Activated CD8-positive, alpha-beta memory T cell treated with anti-CD3 and anti-CD28 coated beads for 48 hours (primary cell): ENCODE results near the gene RYR2.
A peak's percentile ranks its signal among the peaks of the same experiment; 100 is the strongest.
"Not testable (repeated sequence)": the region's sequence is repeated elsewhere in the genome, so short reads cannot be mapped to it uniquely, and the experiment has no call there.

ENCODE experiments used
- DNase-seq, 3 experiments: peaks; one replicate each; pipeline ENCODE4 v3.0.0-alpha.2; 2020; ENCODE audit warnings: low read depth in 2 of 3, low spot score in 2 of 3

The RYR2 gene

GRCh38 chr1:237769916-237770315 is 727.9 kb downstream of the RYR2 start:
- no peak for DNase-seq

GRCh38 chr1:237772009-237772408 is 730.0 kb downstream of the RYR2 start:
- no peak for DNase-seq

DNA sequence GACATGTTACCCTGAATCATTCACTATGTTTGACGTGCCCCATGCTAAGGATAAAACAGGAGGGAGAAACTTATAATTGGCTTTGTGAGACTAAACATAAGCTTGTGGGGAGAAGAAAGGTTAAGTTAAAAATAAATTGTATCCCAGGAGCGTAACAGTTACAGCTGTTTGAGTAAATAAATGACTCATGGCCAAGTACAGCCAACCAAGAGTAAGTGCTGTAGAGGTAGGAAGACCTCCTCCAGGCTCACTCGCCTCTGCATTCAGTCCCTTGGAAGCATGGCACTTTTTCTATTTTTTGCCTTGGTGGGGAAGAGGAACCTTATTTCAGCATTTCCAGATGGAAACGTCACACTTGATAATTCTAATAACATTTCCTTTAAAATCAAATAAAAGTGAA is 732.3 kb downstream of the RYR2 start:
- DNase-seq = no peak

GRCh38 chr1:237779356-237779755 is 737.4 kb downstream of the RYR2 start:
- DNase-seq = no peak

DNA sequence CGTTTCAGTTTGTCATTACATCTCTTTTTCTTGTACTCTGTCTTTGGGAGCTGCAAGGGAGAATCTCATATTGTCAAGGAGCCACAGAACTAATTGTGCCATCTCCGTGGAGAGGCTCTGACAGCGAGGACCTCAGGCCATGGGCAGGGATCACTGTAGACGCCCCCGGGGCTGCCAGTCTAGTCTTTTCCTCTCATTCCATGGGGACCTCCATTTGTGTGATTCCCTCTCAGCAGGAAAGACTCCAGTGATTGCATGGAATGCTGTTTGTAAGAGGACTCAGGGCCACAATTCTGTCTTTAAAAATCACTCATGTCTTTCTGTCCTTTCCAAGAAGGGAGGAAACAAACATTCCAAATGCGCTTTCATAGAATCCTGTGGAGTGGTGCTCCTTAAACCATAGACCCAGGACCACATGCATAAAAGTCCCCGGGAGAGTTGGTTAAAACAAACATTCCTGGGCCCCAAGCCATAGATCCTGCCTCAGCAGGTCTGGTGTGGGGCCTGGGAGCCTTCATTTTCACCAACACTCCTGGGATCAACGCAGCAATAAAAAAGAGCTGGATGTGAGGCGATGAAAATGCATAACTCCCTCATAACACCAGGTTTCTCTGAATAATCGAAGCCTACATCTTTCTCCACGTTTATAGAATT is 744.2 kb downstream of the RYR2 start:
- no peak for DNase-seq

- no peak for DNase-seq
These were observed 746.1 kb downstream of the RYR2 start for GRCh38 chr1:237788069-237788468.

DNA sequence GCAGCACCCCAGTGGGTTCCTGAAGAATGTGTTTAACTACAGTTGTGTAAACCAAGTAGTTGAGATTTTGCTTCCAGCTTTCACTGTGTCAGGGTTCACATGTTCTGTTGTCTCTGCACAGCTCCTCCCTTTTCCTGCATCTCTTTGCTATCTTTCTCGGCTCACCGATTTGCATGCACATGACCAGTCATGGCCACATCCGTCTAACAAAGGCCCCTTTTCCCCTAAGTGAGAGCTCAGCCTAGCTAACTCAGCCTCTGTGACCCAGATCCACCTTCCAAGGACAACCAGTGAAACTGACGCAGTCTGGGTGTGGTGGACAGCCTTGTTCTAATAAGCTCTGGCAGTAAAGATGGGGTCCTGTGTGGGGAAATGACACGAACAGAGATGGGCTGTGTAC is 747.6 kb downstream of the RYR2 start:
- DNase-seq = no peak

DNA sequence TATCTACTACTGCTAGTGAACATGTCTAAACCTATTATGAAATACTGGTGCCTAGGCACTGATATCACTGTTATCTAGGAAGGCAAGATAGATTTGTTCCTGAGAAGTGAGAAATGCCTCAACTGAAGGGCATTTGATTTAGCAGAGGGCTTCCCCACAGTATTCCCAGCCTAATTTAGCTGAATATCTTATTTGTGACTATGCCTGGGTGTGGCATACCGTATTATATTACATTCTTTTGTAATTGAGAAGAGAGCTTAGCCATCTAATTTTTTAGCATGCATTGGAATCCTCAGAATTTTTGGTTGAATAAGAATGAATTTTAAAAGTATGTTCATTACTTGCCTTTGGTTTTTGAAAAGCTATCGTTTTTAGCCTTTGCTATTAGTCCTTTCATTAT is 749.6 kb downstream of the RYR2 start:
- DNase-seq = no peak

- DNase-seq = no peak
These were observed 750.2 kb downstream of the RYR2 start for GRCh38 chr1:237792149-237792548.

DNA sequence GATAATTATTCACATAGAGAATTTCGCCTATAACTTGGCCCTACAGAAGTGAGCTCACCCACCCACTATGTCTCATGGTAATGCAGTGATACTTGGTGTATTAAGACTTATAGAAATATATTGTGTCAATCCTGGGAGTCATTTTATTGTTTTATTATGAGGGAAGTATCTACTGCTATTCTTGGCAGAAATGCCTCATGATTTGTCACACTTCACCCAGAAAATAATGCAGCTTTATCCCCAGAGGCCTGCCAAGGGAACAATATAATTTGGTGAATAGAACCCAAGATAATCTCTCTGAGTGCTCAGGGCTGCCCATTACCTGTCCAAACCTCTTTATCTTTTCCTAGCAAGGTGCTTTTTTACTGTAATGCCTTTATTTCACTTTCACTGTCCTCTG is 750.7 kb downstream of the RYR2 start:
- DNase-seq = no peak

DNA sequence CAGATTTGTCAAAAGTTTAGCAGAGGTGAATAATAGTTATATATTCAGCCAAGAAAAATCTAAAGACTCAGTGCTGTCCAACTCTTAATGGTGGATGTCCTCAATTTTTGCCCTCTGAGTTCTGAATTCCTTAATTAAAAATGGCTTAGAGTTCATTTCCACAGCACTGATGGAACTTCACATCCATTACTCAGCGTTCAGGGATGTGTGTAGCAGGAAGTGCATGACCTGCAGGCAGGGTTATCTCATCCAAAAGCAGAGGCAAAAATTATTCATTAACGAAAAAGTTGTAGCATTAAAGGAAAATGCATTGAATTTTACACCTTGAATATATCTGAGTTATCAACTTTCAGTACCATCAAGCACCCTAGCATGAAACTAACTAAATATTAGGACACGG is 752.1 kb downstream of the RYR2 start:
- no peak for DNase-seq

DNA sequence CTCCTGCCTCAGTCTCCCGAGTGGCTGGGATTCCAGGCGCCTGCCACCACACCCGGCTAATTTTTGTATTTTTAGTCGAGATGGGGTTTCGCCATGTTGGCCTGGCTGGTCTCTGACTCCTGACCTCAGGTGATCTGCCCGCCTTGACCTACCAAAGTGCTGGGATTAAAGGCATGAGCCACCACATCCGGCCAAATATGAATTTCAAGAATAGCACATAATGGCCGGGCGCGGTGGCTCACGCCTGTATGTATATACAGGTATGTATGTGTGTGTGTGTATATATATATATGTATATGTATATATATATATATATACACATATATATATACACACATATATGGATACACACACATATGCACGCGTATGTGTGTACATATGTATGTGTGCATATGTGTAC is 753.6 kb downstream of the RYR2 start:
- DNase-seq = no peak

GRCh38 chr1:237799762-237800474 is 757.9 kb downstream of the RYR2 start:
- DNase-seq = peak in 1 of 3 experiments; percentile 2

DNA sequence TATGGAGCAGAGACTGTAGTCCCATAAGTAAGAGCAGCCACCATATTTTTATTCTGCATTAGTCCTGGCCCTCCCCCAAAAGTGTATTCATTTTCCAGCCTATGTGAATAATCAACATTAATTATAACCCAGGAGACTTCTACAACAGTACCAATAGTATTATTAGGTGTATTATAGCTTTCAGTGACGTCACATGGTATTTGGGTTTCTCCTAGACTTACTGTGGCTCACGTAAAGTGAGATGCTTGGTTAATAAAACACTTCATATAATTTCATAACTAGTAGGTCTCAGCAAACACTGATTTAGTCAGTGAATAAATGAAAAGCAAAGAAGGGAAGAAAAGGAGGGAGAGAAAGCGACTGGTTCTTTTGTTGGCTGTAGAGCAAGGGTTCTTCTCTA is 762.5 kb downstream of the RYR2 start:
- DNase-seq = no peak

DNA sequence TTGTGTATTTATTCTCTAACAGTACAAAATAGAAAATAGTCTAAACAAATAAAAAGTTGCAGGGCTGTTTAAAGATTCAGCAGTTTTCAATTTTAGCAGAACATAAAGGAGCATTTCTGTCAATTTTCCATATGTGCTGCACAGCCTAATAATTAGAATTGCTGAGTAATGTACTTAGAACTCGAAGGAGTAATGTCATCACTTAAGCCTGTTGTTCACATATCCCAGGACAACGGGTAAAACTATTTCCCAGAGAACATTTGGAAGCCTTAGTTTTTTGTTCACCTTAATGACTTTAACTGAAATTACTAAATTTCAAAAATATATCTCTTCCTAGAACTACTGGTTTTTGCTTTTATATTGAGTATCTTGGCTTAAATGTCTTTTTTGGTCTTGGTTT is 767.1 kb downstream of the RYR2 start:
- no peak for DNase-seq

- no peak for DNase-seq
These were observed 769.6 kb downstream of the RYR2 start for GRCh38 chr1:237811633-237812032.

GRCh38 chr1:237812061-237812460 is 770.1 kb downstream of the RYR2 start:
- no peak for DNase-seq

DNA sequence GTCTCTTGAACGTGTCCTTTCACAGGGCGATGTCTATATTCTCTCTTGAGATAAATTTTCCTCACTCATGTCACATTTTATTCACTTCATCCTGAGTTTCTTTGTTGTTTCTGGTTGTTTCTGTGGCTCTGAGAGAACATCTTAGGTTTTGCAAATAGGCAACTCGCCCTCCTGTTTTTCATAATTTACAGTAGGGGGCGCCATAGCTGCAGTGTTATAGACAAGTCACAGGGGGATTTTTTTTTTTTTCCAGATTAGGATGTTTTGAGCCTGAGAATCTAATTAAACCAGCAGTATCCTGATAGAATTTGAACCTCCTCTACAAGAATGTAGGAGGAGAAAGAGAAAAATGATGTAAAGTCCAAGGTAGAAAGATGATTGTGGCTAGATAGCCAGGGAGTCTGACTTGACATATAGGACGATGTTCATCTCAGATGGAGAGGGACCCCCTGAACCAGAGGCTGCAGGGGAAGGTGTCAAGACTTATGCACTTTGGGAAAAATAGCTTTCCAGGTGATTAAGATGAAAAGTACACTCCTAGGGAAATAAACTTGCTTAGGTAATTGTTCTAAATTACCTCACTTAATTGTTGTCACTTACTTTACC is 772.4 kb downstream of the RYR2 start:
- DNase-seq = no peak

DNA sequence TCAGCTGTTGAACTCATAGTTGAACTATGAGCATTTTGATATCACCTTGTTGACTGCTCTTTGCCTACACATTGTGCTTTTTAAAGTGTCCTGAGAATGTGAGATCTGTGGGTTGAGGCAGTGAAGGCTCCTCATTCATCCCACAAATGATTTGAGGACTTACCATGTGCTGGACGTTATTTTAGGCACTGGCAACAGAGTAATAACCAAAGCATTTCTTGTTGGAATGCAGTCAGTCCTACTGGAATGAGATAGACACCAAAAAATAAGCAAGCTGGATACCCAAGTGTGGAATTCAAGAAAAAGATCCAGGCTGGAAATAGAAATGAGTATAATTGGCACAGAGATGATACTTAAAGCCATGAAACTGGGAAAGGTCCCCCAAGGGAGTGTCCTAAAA is 775.3 kb downstream of the RYR2 start:
- no peak for DNase-seq

DNA sequence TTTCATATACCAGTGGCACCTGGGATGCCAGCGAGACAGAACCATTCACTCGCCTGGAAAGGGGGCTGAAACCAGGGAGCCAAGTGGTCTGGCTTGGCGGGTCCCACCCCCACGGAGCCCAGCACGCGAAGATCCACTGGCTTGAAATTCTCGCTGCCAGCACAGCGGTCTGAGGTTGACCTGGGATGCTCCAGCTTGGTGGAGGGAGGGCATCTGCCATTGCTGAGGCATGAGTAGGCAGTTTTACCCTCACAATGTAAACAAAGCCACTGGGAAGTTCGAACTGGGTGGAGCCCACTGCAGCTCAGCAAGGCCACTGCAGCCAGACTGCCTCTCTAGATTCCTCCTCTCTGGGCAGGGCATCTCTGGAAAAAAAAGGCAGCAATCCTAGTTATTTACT is 778.6 kb downstream of the RYR2 start:
- DNase-seq = not testable (repeated sequence)

- DNase-seq = no peak
These were observed 790.9 kb downstream of the RYR2 start for GRCh38 chr1:237832858-237833257.

GRCh38 chr1:237834048-237834447 is 792.1 kb downstream of the RYR2 start:
- no peak for DNase-seq

DNA sequence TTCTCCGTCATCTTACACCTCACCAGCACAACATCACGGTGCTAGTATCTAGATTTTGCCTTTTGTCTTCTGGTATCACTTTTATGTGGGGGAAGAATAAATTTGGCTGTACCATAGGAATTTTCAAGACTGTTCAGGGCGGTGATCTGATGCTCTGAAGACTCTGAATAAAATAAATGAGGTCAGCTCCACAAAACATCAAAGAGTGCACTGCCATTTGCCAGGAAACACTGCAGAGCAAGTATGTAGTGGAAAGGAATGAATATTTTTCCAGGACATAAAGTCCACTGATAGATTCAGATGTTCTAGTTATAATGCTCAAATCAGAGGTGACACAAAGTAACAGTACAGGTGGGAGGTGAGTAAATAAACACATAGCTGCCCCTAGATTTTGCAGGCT is 792.5 kb downstream of the RYR2 start:
- DNase-seq = no peak
